ENCODE results near the gene JUP. TPM values are rescaled to one million over a fixed set of nuclear protein-coding genes. Genes with fewer than 3 reads are reported as not detected.

Gene JUP
- total and polyA plus RNA-seq, 2 of the 13 experiments (the other 11 are each of a cell fraction or from before 2014, with no cell fraction given): 12.1 to 20.6 TPM

GRCh38 chr17:41811549-41812380 lies 25.3 kb upstream of the JUP start, which contains the start of gene P3H4 (continued):
- TF ChIP-seq ATF6 (CRISPR knock-in tag; conservative IDR thresholded peaks at IDR 0.05) (0 out of 2 replicates have a peak, but pooled peaks have one; percentile 6), ZNF597 (CRISPR knock-in tag; IDR thresholded peaks at IDR 0.05) (no peak), MLXIP (CRISPR knock-in tag; IDR thresholded peaks at IDR 0.05; ENCODE audit: borderline replicate concordance) (no peak), NFE2 (CRISPR knock-in tag; IDR thresholded peaks at IDR 0.05) (no peak), CC2D1A (CRISPR knock-in tag; IDR thresholded peaks at IDR 0.05) (no peak), ZNF160 (CRISPR knock-in tag; IDR thresholded peaks at IDR 0.05) (peak; percentile 90), ZNF777 (CRISPR knock-in tag; IDR thresholded peaks at IDR 0.05) (peak; percentile 97), SATB2 (CRISPR knock-in tag; IDR thresholded peaks at IDR 0.05) (peak; percentile 94; the same call in 1 of the 2 replicates), HDAC6 (IDR thresholded peaks at IDR 0.05; ENCODE audit: low read depth, low read length) (no peak), ZNF225 (CRISPR knock-in tag; IDR thresholded peaks at IDR 0.05) (peak; percentile 4; the same call in 1 of the 2 replicates), ZNF3 (CRISPR knock-in tag; IDR thresholded peaks at IDR 0.05) (no peak), FLYWCH1 (CRISPR knock-in tag; IDR thresholded peaks at IDR 0.05) (no peak), TOPORS (CRISPR knock-in tag; IDR thresholded peaks at IDR 0.05) (peak; percentile 99), TOE1 (CRISPR knock-in tag; IDR thresholded peaks at IDR 0.05) (no peak), CSRNP2 (CRISPR knock-in tag; conservative IDR thresholded peaks at IDR 0.05; ENCODE audit: low read depth) (no peak; the same call in 1 of the 2 replicates), SRSF4 (IDR thresholded peaks at IDR 0.05; ENCODE audit: low read depth, low read length, poor library complexity, severe bottlenecking) (no peak), MTF2 (CRISPR knock-in tag; IDR thresholded peaks at IDR 0.05; ENCODE audit: borderline replicate concordance) (0 out of 2 replicates have a peak, but pooled peaks have one; percentile 50), ZNF800 (CRISPR knock-in tag; IDR thresholded peaks at IDR 0.05) (peak; percentile 88; the same call in 1 of the 2 replicates), CBX1 (IDR thresholded peaks at IDR 0.05; ENCODE audit: low read depth) (no peak), MTA1 (CRISPR knock-in tag; IDR thresholded peaks at IDR 0.05; ENCODE audit: borderline replicate concordance) (peak; percentile 92)
